ENCODE results near the gene ATP5PD. TPM values are rescaled to one million over a fixed set of nuclear protein-coding genes. Genes with fewer than 3 reads are reported as not detected.

ATP5PD gene
- total RNA-seq (100 to 1,000 TPM; 203 to 215 TPM), polyA plus RNA-seq (ENCODE audit: insufficient read length in 6 of 6) (100 to 1,000 TPM; 199 to 237 (median 213) TPM)
- long read RNA-seq, donor 1, transcript ATP5PD-204 (2 exons, 2,191 nt) = minor isoform, 24 of 276 reads
- long read RNA-seq, donor 1, transcript ATP5PD-201 (6 exons, 603 nt) = major isoform, 136 of 276 reads
- long read RNA-seq, donor 1, partial matches to known transcripts = 96 of 276 reads
- long read RNA-seq, donor 1, other reads (novel, unspliced or antisense) = 16 of 276 reads
- long read RNA-seq, donor 2, transcript ATP5PD-204 (2 exons, 2,191 nt) = minor isoform, 27 of 271 reads
- long read RNA-seq, donor 2, transcript ATP5PD-201 (6 exons, 603 nt) = major isoform, 136 of 271 reads
- long read RNA-seq, donor 2, partial matches to known transcripts = 90 of 271 reads
- long read RNA-seq, donor 2, other reads (novel, unspliced or antisense) = 17 of 271 reads
- long read RNA-seq, donor 3, transcript ATP5PD-204 (2 exons, 2,191 nt) = minor isoform, 11 of 172 reads
- long read RNA-seq, donor 3, transcript ATP5PD-201 (6 exons, 603 nt) = major isoform, 102 of 172 reads
- long read RNA-seq, donor 3, partial matches to known transcripts = 38 of 172 reads
- long read RNA-seq, donor 3, other reads (novel, unspliced or antisense) = 20 of 172 reads
- long read RNA-seq, donor 4, transcript ATP5PD-201 (6 exons, 603 nt) = major isoform, 85 of 116 reads
- long read RNA-seq, donor 4, partial matches to known transcripts = 30 of 116 reads
- long read RNA-seq, donor 4, other reads (novel, unspliced or antisense) = 1 of 116 reads
- long read RNA-seq, donor 5, transcript ATP5PD-204 (2 exons, 2,191 nt) = minor isoform, 21 of 190 reads
- long read RNA-seq, donor 5, transcript ATP5PD-201 (6 exons, 603 nt) = major isoform, 107 of 190 reads
- long read RNA-seq, donor 5, partial matches to known transcripts = 56 of 190 reads
- long read RNA-seq, donor 5, other reads (novel, unspliced or antisense) = 5 of 190 reads
- long read RNA-seq, donor 6, transcript ATP5PD-201 (6 exons, 603 nt) = major isoform, 118 of 245 reads
- long read RNA-seq, donor 6, transcript ATP5PD-204 (2 exons, 2,191 nt) = minor isoform, 13 of 245 reads
- long read RNA-seq, donor 6, partial matches to known transcripts = 94 of 245 reads
- long read RNA-seq, donor 6, other reads (novel, unspliced or antisense) = 18 of 245 reads
- long read RNA-seq, donor 7, transcript ATP5PD-201 (6 exons, 603 nt) = major isoform, 55 of 74 reads
- long read RNA-seq, donor 7, transcript ATP5PD-204 (2 exons, 2,191 nt) = minor isoform, 6 of 74 reads
- long read RNA-seq, donor 7, partial matches to known transcripts = 13 of 74 reads
- long read RNA-seq, donor 7, other reads (novel, unspliced or antisense) = 0 of 74 reads
- long read RNA-seq, donor 8, transcript ATP5PD-201 (6 exons, 603 nt) = major isoform, 75 of 138 reads
- long read RNA-seq, donor 8, transcript ATP5PD-204 (2 exons, 2,191 nt) = minor isoform, 14 of 138 reads
- long read RNA-seq, donor 8, partial matches to known transcripts = 38 of 138 reads
- long read RNA-seq, donor 8, other reads (novel, unspliced or antisense) = 9 of 138 reads
- long read RNA-seq, donor 9, partial matches to known transcripts = 0 of 1 reads
- long read RNA-seq, donor 9, other reads (novel, unspliced or antisense) = 0 of 1 reads
- long read RNA-seq, donor 10, transcript ATP5PD-201 (6 exons, 603 nt) = major isoform, 83 of 107 reads
- long read RNA-seq, donor 10, partial matches to known transcripts = 13 of 107 reads
- long read RNA-seq, donor 10, other reads (novel, unspliced or antisense) = 11 of 107 reads
- long read RNA-seq, donor 11 = 0 reads
- long read RNA-seq, donor 12, transcript ATP5PD-204 (2 exons, 2,191 nt) = minor isoform, 5 of 141 reads
- long read RNA-seq, donor 12, transcript ATP5PD-201 (6 exons, 603 nt) = major isoform, 91 of 141 reads
- long read RNA-seq, donor 12, partial matches to known transcripts = 35 of 141 reads
- long read RNA-seq, donor 12, other reads (novel, unspliced or antisense) = 5 of 141 reads

GRCh38 chr17:75046407-75047289 lies at the start of gene ATP5PD, which contains the start of gene KCTD2:
Gene ATP5PD (minus strand): TSS chr17:75046969. CDS start chr17:75042650, 4,319 bp downstream.
Gene KCTD2 (plus strand): TSS chr17:75047225. CDS start chr17:75047251, 26 bp downstream.
- Histone ChIP-seq H3K36me3 (peaks cover 0 to 31% of the 10 kb centered on the region in 2 donors), H3K27ac (peak within 1 kb of the TSS; percentile 92 to 95), H3K4me3 (peak within 1 kb of the TSS; percentile 72 to 97), H3K4me1 (peaks cover 12 to 29% of the 10 kb centered on the region in 2 donors), H3K27me3 (no peaks in the 10 kb centered on the region), H3K9me3 (no peaks in the 10 kb centered on the region)
- TF ChIP-seq CTCF (IDR thresholded peaks at IDR 0.05) = peak in 1 of 2 donors; percentile 17
- ATAC-seq (peak; percentile 100), DNase-seq (peak; percentile 95 to 98 (median 97))
- intact Hi-C loops (cut with DNase I) = no loop called here

- H3K27me3 ChIP-seq = no peaks in the 10 kb centered on the region
- peaks cover 0 to 53% of the 10 kb centered on the region in 2 donors for H3K36me3 ChIP-seq
- TF ChIP-seq CTCF (IDR thresholded peaks at IDR 0.05) = no peak
- ATAC-seq (peak; percentile 88), DNase-seq (peak in 3 of 4 donors; percentile 90 to 91 (median 91))
- H3K27ac ChIP-seq = peak overlapping the region; percentile 73 to 84
- H3K4me3 ChIP-seq = no peak overlapping the region
- intact Hi-C loops (cut with DNase I) = no loop called here
- peaks cover 22 to 62% of the 10 kb centered on the region in 2 donors for H3K4me1 ChIP-seq
- no peaks in the 10 kb centered on the region for H3K9me3 ChIP-seq
Measured at GRCh38 chr17:75096082-75096625, 49.4 kb upstream of the ATP5PD start.

- ATAC-seq (no peak), DNase-seq (no peak)
- no peak for TF ChIP-seq CTCF (IDR thresholded peaks at IDR 0.05)
- H3K4me1 ChIP-seq = peaks cover 34 to 74% of the 10 kb centered on the region in 2 donors
- peak overlapping the region; percentile 53 to 84 for H3K27ac ChIP-seq
- no peaks in the 10 kb centered on the region for H3K27me3 ChIP-seq
- intact Hi-C loops (cut with DNase I) = no loop called here
- no peaks in the 10 kb centered on the region for H3K9me3 ChIP-seq
- H3K4me3 ChIP-seq = no peak overlapping the region
- peaks cover 0 to 41% of the 10 kb centered on the region in 2 donors for H3K36me3 ChIP-seq
Measured at GRCh38 chr17:75094871-75095399, 48.2 kb upstream of the ATP5PD start.

Data from left lung (tissue), 14 donors.